Suprapubic skin (tissue), 3 donors: ENCODE data around the gene ASB18.

ENCODE experiments used
- CTCF ChIP-seq, 2 donors: fragments of 200-600 bp in 1 of 2; fragments of 450-650 bp in 1 of 2; sonication (generic) in 1 of 2; IDR thresholded peaks; one replicate each; pipeline ENCODE4 v1.5.1; 2016 to 2019; ENCODE audit warnings: antibody characterized with exemption in 2 of 2, mild to moderate bottlenecking in 1 of 2, moderate library complexity in 1 of 2
- POLR2AphosphoS5 ChIP-seq, 3 donors: sonication (generic); formaldehyde crosslinking; IDR thresholded peaks; one replicate each; pipeline ENCODE4 v1.6.1; 2017; ENCODE audit warnings: antibody characterized with exemption in 3 of 3

- no peak for TF ChIP-seq CTCF (IDR thresholded peaks at IDR 0.05)
- no peak for TF ChIP-seq POLR2AphosphoS5 (IDR thresholded peaks at IDR 0.05)
Measured at GRCh38 chr2:236204953-236205352, 59.3 kb downstream of the ASB18 start.
